NB4 (cell line): Measurements from ENCODE around the gene METAP1.

ENCODE experiments used
- MYC ChIP-seq: IDR thresholded peaks from 2 replicates; pipeline ENCODE4 v1.6.1; 2011; ENCODE audit warnings: low read depth, low read length
- POLR2A ChIP-seq: IDR thresholded peaks from 2 replicates; pipeline ENCODE4 v1.6.1; 2011; ENCODE audit warnings: mild to moderate bottlenecking; ENCODE audit not compliant: insufficient read length; ENCODE audit errors: extremely low read depth
- TF ChIP-seq, protein P1 (sequence below): IDR thresholded peaks from one replicate; pipeline ENCODE4 v1.5.1; 2012; ENCODE audit warnings: low read depth, low read length
- TF ChIP-seq, protein P2 (sequence below): IDR thresholded peaks from 2 replicates; pipeline ENCODE4 v1.6.1; 2011; ENCODE audit warnings: low read depth, low read length

- TF ChIP-seq, protein P1, sequence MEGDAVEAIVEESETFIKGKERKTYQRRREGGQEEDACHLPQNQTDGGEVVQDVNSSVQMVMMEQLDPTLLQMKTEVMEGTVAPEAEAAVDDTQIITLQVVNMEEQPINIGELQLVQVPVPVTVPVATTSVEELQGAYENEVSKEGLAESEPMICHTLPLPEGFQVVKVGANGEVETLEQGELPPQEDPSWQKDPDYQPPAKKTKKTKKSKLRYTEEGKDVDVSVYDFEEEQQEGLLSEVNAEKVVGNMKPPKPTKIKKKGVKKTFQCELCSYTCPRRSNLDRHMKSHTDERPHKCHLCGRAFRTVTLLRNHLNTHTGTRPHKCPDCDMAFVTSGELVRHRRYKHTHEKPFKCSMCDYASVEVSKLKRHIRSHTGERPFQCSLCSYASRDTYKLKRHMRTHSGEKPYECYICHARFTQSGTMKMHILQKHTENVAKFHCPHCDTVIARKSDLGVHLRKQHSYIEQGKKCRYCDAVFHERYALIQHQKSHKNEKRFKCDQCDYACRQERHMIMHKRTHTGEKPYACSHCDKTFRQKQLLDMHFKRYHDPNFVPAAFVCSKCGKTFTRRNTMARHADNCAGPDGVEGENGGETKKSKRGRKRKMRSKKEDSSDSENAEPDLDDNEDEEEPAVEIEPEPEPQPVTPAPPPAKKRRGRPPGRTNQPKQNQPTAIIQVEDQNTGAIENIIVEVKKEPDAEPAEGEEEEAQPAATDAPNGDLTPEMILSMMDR, result no peak
- TF ChIP-seq MYC, result no peak
- TF ChIP-seq POLR2A, result no peak
- TF ChIP-seq, protein P2, sequence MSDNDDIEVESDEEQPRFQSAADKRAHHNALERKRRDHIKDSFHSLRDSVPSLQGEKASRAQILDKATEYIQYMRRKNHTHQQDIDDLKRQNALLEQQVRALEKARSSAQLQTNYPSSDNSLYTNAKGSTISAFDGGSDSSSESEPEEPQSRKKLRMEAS, result no peak
Measured at GRCh38 chr4:99077177-99077576, 81.7 kb downstream of the METAP1 start.
